Gastroesophageal sphincter (tissue), 4 donors: Measurements from ENCODE around the gene SPATA32. TPM values are rescaled to one million over a fixed set of nuclear protein-coding genes. Genes with fewer than 3 reads are reported as not detected.

Source experiments
- ATAC-seq: fragments of 150-250 bp; one replicate; pipeline ENCODE4 v1.9.1; 2016; ENCODE audit warnings: mild to moderate bottlenecking, moderate library complexity
- H3K27ac ChIP-seq, 4 donors: fragments of 200-600 bp; sonication (generic) in 3 of 4; 1 replicate in 3 of 4; 2 replicates in 1 of 4; pipeline ENCODE4 v1.5.1; 2016 to 2019
- H3K27me3 ChIP-seq: fragments of 200-600 bp; sonication (generic); one replicate; pipeline ENCODE4 v1.5.1; 2019
- H3K36me3 ChIP-seq, 2 donors: fragments of 200-600 bp; sonication (generic); one replicate each; pipeline ENCODE4 v1.5.1; 2019; ENCODE audit warnings: control low read depth in 1 of 2
- H3K4me1 ChIP-seq, 3 donors: fragments of 200-600 bp; sonication (generic); 1 replicate in 2 of 3; 2 replicates in 1 of 3; pipeline ENCODE4 v1.5.1; 2016 to 2019; ENCODE audit warnings: control low read depth in 2 of 3
- H3K4me3 ChIP-seq, 2 donors: fragments of 200-600 bp; sonication (generic); one replicate each; pipeline ENCODE4 v1.5.1; 2019; ENCODE audit warnings: mild to moderate bottlenecking in 1 of 2, moderate library complexity in 1 of 2
- H3K9me3 ChIP-seq, 3 donors: fragments of 200-600 bp; sonication (generic); one replicate each; pipeline ENCODE4 v1.5.1; 2017 to 2019; ENCODE audit warnings: control low read depth in 2 of 3
- CTCF ChIP-seq, 4 experiments: fragments of 200-600 bp in 2 of 4; fragments of 450-650 bp in 2 of 4; sonication (generic) in 1 of 4; IDR thresholded peaks; one replicate each; pipeline ENCODE4 v1.5.1; 2017 to 2019; ENCODE audit warnings: antibody characterized with exemption in 4 of 4, mild to moderate bottlenecking in 2 of 4, moderate library complexity in 2 of 4
- EP300 ChIP-seq: sonication (generic); formaldehyde crosslinking; IDR thresholded peaks from one replicate; pipeline ENCODE4 v1.6.1; 2017; ENCODE audit warnings: antibody characterized with exemption, mild to moderate bottlenecking
- POLR2A ChIP-seq, 2 donors: fragments of 450-650 bp; IDR thresholded peaks; one replicate each; pipeline ENCODE4 v1.6.1; 2017; ENCODE audit warnings: antibody characterized with exemption in 2 of 2, mild to moderate bottlenecking in 2 of 2, moderate library complexity in 1 of 2
- POLR2AphosphoS5 ChIP-seq: sonication (generic); formaldehyde crosslinking; IDR thresholded peaks from one replicate; pipeline ENCODE4 v1.6.1; 2017; ENCODE audit warnings: antibody characterized with exemption
- WGBS, 2 donors: methylation state at CpG; one replicate each; pipeline ENCODE4 v1.1.5; 2018; ENCODE audit warnings: low coverage in 1 of 2; 5-methylcytosine and 5-hydroxymethylcytosine counted together
- total RNA-seq, 4 donors: library from RNA; depleted of rRNA; stranded (reverse); fragments of >200 nt; gene quantifications; one replicate each; pipeline ENCODE4 v1.1.0, GENCODE V29; 2016

SPATA32 gene
- total RNA-seq, 4 donors from 2014 or later = not detected

- Histone ChIP-seq H3K36me3 (peaks cover 0 to 53% of the 10 kb centered on the region in 2 donors), H3K4me3 (no peak overlapping the region), H3K27me3 (no peaks in the 10 kb centered on the region), H3K9me3 (no peaks in the 10 kb centered on the region), H3K27ac (peak overlapping the region; percentile 29 to 96 (median 85)), H3K4me1 (peaks cover 32 to 98% (median 74%) of the 10 kb centered on the region in 3 donors)
- no peak for TF ChIP-seq POLR2AphosphoS5
- TF ChIP-seq CTCF (IDR thresholded peaks at IDR 0.05) = no peak
- no peak for TF ChIP-seq POLR2A (IDR thresholded peaks at IDR 0.05)
- TF ChIP-seq EP300 = no peak
- ATAC-seq = no peak
- WGBS, 2 donors = 39 to 55% methylated on average over 11 to 12 of the region's 15 CpGs
These were observed 27.7 kb upstream of the SPATA32 start for GRCh38 chr17:45289301-45290268.

GRCh38 chr17:45288825-45289224, 26.9 kb upstream of the SPATA32 start:
- Histone ChIP-seq H3K9me3 (no peaks in the 10 kb centered on the region), H3K36me3 (peaks cover 0 to 61% of the 10 kb centered on the region in 2 donors), H3K27ac (peak overlapping the region; percentile 66 to 96 (median 85)), H3K4me3 (no peak overlapping the region), H3K27me3 (no peaks in the 10 kb centered on the region), H3K4me1 (peaks cover 24 to 98% (median 72%) of the 10 kb centered on the region in 3 donors)
- TF ChIP-seq POLR2A (IDR thresholded peaks at IDR 0.05) (no peak), POLR2AphosphoS5 (peak; percentile 99), EP300 (no peak), CTCF (IDR thresholded peaks at IDR 0.05) (no peak)
- ATAC-seq = peak; percentile 52
- WGBS, 2 donors = 24 to 33% methylated on average over 3 to 4 of the region's 10 CpGs

GRCh38 chr17:45287526-45288500, 25.9 kb upstream of the SPATA32 start:
- WGBS, 2 donors = 14 to 43% methylated on average over 1 to 3 of the region's 10 CpGs
- Histone ChIP-seq H3K27ac (peak overlapping the region; percentile 66 to 96 (median 85)), H3K27me3 (no peaks in the 10 kb centered on the region), H3K9me3 (no peaks in the 10 kb centered on the region), H3K4me3 (no peak overlapping the region), H3K36me3 (peaks cover 0 to 71% of the 10 kb centered on the region in 2 donors), H3K4me1 (peaks cover 19 to 98% (median 69%) of the 10 kb centered on the region in 3 donors)
- no peak for TF ChIP-seq EP300
- no peak for TF ChIP-seq POLR2A (IDR thresholded peaks at IDR 0.05)
- no peak for TF ChIP-seq POLR2AphosphoS5
- TF ChIP-seq CTCF (IDR thresholded peaks at IDR 0.05) = no peak
- no peak for ATAC-seq

GRCh38 chr17:45286286-45286685, 24.4 kb upstream of the SPATA32 start:
- peak overlapping the region in 3 of 4 donors; percentile 33 to 96 (median 83) for H3K27ac ChIP-seq
- 100% methylated on average over 1 of the region's 5 CpGs; no CpG with 5 or more reads in 1 of the 2 donors for WGBS, 2 donors

More at GRCh38 chr17:45286286-45286685, 24.4 kb upstream of the SPATA32 start:
- H3K4me1 ChIP-seq = peaks cover 7 to 98% (median 57%) of the 10 kb centered on the region in 3 donors
- no peaks in the 10 kb centered on the region for H3K9me3 ChIP-seq
- no peak overlapping the region for H3K4me3 ChIP-seq
- no peak for TF ChIP-seq EP300
- TF ChIP-seq CTCF (IDR thresholded peaks at IDR 0.05) = no peak
- TF ChIP-seq POLR2AphosphoS5 = no peak
- TF ChIP-seq POLR2A (IDR thresholded peaks at IDR 0.05) = no peak
- no peaks in the 10 kb centered on the region for H3K27me3 ChIP-seq
- ATAC-seq = no peak
- peaks cover 0 to 78% of the 10 kb centered on the region in 2 donors for H3K36me3 ChIP-seq
